ENCODE results near the gene ASB6. TPM values are rescaled to one million over a fixed set of nuclear protein-coding genes. Genes with fewer than 3 reads are reported as not detected.

ASB6 gene
- total and polyA plus RNA-seq, 7 donors = 8.4 to 20.8 (median 9.7) TPM

- no peak for DNase-seq
- Histone ChIP-seq H3K4me1 (peaks cover 0 to 6% (median 5%) of the 10 kb centered on the region in 4 donors), H3K4me3 (no peak overlapping the region), H3K9me3 (no peaks in the 10 kb centered on the region), H3K27ac (no peak overlapping the region), H3K27me3 (peaks cover 0 to 30% (median 13%) of the 10 kb centered on the region in 3 donors), H3K36me3 (no peaks in the 10 kb centered on the region)
- TF ChIP-seq CTCF (IDR thresholded peaks at IDR 0.05) (no peak), POLR2A (IDR thresholded peaks at IDR 0.05) (no peak), EP300 (IDR thresholded peaks at IDR 0.05) (no peak), POLR2AphosphoS5 (IDR thresholded peaks at IDR 0.05) (no peak)
- 76 to 82% methylated on average over 7 of the region's 7 CpGs for WGBS, 2 donors
- intact Hi-C loops (cut with DNase I) = no loop called here
These were observed 32.3 kb upstream of the ASB6 start for GRCh38 chr9:129674229-129674628.

DNA sequence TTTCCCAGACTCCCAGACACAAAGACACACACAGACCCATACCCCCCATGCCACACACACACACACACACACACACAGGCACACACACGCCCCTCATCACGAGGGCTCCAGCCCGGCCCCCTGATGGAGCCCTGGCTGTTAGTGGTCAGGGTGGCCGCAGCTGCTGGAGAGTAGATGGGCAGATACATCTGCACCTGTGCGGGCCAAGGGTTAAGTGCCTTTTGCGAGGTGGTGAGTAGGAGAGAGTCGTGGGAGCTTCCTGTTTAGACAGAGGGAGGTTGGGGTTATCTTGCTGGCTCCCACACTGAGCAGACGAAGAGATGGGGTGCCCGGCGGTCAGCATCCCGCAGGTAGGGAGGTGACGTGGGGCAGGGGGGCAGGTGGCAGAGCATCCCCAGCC lies 31.7 kb upstream of the ASB6 start:
- peaks cover 0 to 6% (median 5%) of the 10 kb centered on the region in 4 donors for H3K4me1 ChIP-seq

GRCh38 chr9:129672702-129673101 lies 30.8 kb upstream of the ASB6 start:
- Histone ChIP-seq H3K9me3 (no peaks in the 10 kb centered on the region), H3K4me3 (no peak overlapping the region), H3K27ac (no peak overlapping the region), H3K36me3 (no peaks in the 10 kb centered on the region), H3K4me1 (peaks cover 0 to 6% (median 5%) of the 10 kb centered on the region in 4 donors), H3K27me3 (peaks cover 0 to 32% (median 13%) of the 10 kb centered on the region in 3 donors)
- intact Hi-C loops (cut with DNase I) = no loop called here
- no peak for DNase-seq
- no peak for TF ChIP-seq EP300 (IDR thresholded peaks at IDR 0.05)
- no peak for TF ChIP-seq POLR2AphosphoS5 (IDR thresholded peaks at IDR 0.05)
- TF ChIP-seq POLR2A (IDR thresholded peaks at IDR 0.05) = no peak
- no peak for TF ChIP-seq CTCF (IDR thresholded peaks at IDR 0.05)
- WGBS, 2 donors = 71 to 84% methylated on average over 8 of the region's 8 CpGs

More for the DNA sequence above, 31.7 kb upstream of the ASB6 start:
- Histone ChIP-seq H3K9me3 (no peaks in the 10 kb centered on the region), H3K36me3 (no peaks in the 10 kb centered on the region), H3K27me3 (peaks cover 0 to 27% (median 13%) of the 10 kb centered on the region in 3 donors), H3K4me3 (no peak overlapping the region), H3K27ac (no peak overlapping the region)
- TF ChIP-seq POLR2AphosphoS5 (IDR thresholded peaks at IDR 0.05) (no peak), CTCF (IDR thresholded peaks at IDR 0.05) (no peak), EP300 (IDR thresholded peaks at IDR 0.05) (no peak)
- WGBS, 2 donors = 56 to 69% methylated on average over 12 of the region's 12 CpGs
- no peak for DNase-seq
- intact Hi-C loops (cut with DNase I) = no loop called here

DNA sequence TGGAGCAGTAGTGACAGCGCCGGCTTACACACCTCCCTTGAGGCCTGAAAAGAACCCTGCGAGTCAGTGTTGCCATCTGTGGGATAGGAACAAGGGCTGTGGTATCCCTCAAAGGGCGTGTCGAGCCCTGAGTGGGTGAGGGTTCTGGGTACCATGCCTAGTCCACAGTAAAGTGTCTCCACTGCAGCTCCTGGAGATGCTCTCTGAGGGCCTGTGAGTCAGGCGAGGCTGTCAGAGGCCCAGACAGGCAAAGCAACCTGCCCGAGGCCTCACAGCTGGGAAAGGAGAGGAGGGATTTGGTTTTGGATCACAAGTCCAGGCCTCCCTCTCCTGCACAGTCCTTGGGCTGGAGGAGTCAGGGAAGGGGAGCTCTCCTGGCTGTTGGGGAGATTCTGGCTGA lies 29.6 kb upstream of the ASB6 start:
- Histone ChIP-seq H3K9me3 (no peaks in the 10 kb centered on the region), H3K36me3 (no peaks in the 10 kb centered on the region), H3K4me1 (peaks cover 0 to 8% (median 8%) of the 10 kb centered on the region in 4 donors), H3K27ac (no peak overlapping the region), H3K27me3 (peaks cover 2 to 38% (median 22%) of the 10 kb centered on the region in 3 donors), H3K4me3 (no peak overlapping the region)
- intact Hi-C loops (cut with DNase I) = no loop called here
- no peak for DNase-seq
- TF ChIP-seq POLR2A (IDR thresholded peaks at IDR 0.05) = no peak
- no peak for TF ChIP-seq CTCF (IDR thresholded peaks at IDR 0.05)
- 81 to 85% methylated on average over 7 of the region's 7 CpGs for WGBS, 2 donors

DNA sequence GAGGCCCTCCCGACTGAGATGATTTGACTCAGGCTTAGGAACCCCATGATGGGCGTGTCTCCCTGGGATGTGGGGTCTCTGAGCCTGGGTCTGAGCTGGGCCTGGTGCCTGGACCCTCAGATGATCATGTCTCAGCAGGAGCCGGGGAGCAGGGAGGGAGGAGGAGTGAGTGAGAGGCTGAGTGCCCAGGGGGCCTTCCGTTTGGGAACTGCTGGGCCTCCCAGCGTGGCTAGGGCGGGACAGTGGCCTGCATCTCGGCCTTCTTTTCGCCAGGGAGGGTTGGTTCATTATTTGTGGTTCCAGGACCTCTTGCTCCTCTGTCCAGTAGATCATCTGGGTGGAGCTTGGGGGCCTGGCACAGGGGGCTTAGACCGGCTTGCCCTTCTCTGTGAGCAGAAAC lies 29.1 kb upstream of the ASB6 start:
- WGBS, 2 donors = 83 to 84% methylated on average over 9 of the region's 9 CpGs
- intact Hi-C loops (cut with DNase I) = no loop called here
- Histone ChIP-seq H3K4me1 (peaks cover 0 to 12% (median 12%) of the 10 kb centered on the region in 4 donors), H3K27ac (no peak overlapping the region), H3K36me3 (no peaks in the 10 kb centered on the region), H3K27me3 (peaks cover 7 to 38% (median 26%) of the 10 kb centered on the region in 3 donors), H3K9me3 (no peaks in the 10 kb centered on the region), H3K4me3 (no peak overlapping the region)
- no peak for DNase-seq
- TF ChIP-seq POLR2AphosphoS5 (IDR thresholded peaks at IDR 0.05) (no peak), EP300 (IDR thresholded peaks at IDR 0.05) (no peak), POLR2A (IDR thresholded peaks at IDR 0.05) (no peak), CTCF (IDR thresholded peaks at IDR 0.05) (no peak)

Measured in sigmoid colon (tissue), 7 donors.